Measurements from ENCODE around the gene FOXC2.

FOXC2 gene

GRCh38 chr16:86565644-86566511, 751 bp upstream of the FOXC2 start:
- TF ChIP-seq CTCF (IDR thresholded peaks at IDR 0.05; ENCODE audit: extremely low read depth, missing control alignments), result no peak
- no peak for DNase-seq (ENCODE audit: low spot score)

GRCh38 chr16:86566966-86567700, 504 bp downstream of the FOXC2 start:
- DNase-seq (ENCODE audit: low spot score), result no peak

GRCh38 chr16:86567701-86568581, 1.3 kb downstream of the FOXC2 start:
- DNase-seq (ENCODE audit: low spot score), result no peak
- TF ChIP-seq CTCF (IDR thresholded peaks at IDR 0.05; ENCODE audit: extremely low read depth, missing control alignments), result no peak

More at GRCh38 chr16:86566966-86567700, 504 bp downstream of the FOXC2 start:
- TF ChIP-seq CTCF (IDR thresholded peaks at IDR 0.05; ENCODE audit: extremely low read depth, missing control alignments), result no peak

- no peak for DNase-seq (ENCODE audit: low spot score)
- no peak for TF ChIP-seq CTCF (IDR thresholded peaks at IDR 0.05; ENCODE audit: extremely low read depth, missing control alignments)
These were observed 2.3 kb downstream of the FOXC2 start for GRCh38 chr16:86568677-86569623.

GRCh38 chr16:86569701-86570447, 3.2 kb downstream of the FOXC2 start:
- no peak for TF ChIP-seq CTCF (IDR thresholded peaks at IDR 0.05; ENCODE audit: extremely low read depth, missing control alignments)

More at GRCh38 chr16:86569701-86570447, 3.2 kb downstream of the FOXC2 start:
- DNase-seq (ENCODE audit: low spot score), result no peak
